T-helper 2 cell treated with Interferon-gamma antibody and Interleukin-4, amounts not matched to agents 5 μg/mL and 100 μg/mL, for 36 hours (primary cell): ENCODE measurements around the gene SMURF1.

Experiments used
- DNase-seq: peaks from one replicate; pipeline ENCODE4 v3.0.0; 2021; ENCODE audit warnings: low spot score
- H3K27ac Mint-ChIP-seq: one replicate; pipeline ENCODE4 v1.8.0; 2021; ENCODE audit warnings: mild to moderate bottlenecking, mixed read lengths
- H3K27me3 Mint-ChIP-seq: one replicate; pipeline ENCODE4 v1.8.0; 2021; ENCODE audit warnings: low read depth, mixed read lengths
- H3K36me3 Mint-ChIP-seq: one replicate; pipeline ENCODE4 v1.8.0; 2021; ENCODE audit warnings: low read depth, mixed read lengths
- H3K4me1 Mint-ChIP-seq: one replicate; pipeline ENCODE4 v1.8.0; 2021; ENCODE audit warnings: low read depth, mixed read lengths
- H3K4me3 Mint-ChIP-seq: one replicate; pipeline ENCODE4 v1.8.0; 2022; ENCODE audit warnings: mild to moderate bottlenecking, moderate library complexity, mixed read lengths
- H3K9me3 Mint-ChIP-seq: one replicate; pipeline ENCODE4 v1.8.0; 2021; ENCODE audit warnings: mixed read lengths

Gene SMURF1

DNA sequence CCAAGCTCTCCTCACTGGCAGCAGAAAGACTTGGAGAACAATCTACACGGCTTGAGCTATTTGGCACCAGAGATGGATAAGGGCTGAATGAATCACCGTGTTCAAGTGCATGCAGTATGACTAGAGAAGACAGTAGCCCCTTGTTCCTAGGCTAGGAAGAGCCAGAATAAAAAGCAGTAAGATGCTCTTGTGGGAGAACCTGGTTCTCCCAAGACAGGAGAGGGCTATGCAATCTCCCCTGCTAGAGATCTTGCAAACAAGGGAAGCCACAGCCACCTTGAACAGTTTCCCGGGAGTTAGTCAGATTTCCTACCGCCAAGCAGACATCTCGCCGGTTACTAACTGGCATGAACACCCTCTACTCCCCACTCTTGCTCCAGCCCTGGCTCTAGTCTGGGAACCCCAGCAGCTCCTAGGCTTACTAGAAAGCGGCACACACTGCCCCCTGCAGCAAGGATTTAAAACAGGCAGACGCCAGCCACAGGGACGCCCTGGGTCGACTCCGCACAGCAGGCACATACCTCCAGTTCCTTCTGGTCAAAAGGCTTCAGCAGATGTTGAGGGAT lies 107.3 kb downstream of the SMURF1 start:
- no peak for DNase-seq
- Mint-ChIP-seq H3K9me3 (no peaks in the 10 kb centered on the region), H3K4me3 (no peak overlapping the region), H3K36me3 (peaks cover 45% of the 10 kb centered on the region), H3K27me3 (no peaks in the 10 kb centered on the region), H3K27ac (no peak overlapping the region), H3K4me1 (no peaks in the 10 kb centered on the region)

DNA sequence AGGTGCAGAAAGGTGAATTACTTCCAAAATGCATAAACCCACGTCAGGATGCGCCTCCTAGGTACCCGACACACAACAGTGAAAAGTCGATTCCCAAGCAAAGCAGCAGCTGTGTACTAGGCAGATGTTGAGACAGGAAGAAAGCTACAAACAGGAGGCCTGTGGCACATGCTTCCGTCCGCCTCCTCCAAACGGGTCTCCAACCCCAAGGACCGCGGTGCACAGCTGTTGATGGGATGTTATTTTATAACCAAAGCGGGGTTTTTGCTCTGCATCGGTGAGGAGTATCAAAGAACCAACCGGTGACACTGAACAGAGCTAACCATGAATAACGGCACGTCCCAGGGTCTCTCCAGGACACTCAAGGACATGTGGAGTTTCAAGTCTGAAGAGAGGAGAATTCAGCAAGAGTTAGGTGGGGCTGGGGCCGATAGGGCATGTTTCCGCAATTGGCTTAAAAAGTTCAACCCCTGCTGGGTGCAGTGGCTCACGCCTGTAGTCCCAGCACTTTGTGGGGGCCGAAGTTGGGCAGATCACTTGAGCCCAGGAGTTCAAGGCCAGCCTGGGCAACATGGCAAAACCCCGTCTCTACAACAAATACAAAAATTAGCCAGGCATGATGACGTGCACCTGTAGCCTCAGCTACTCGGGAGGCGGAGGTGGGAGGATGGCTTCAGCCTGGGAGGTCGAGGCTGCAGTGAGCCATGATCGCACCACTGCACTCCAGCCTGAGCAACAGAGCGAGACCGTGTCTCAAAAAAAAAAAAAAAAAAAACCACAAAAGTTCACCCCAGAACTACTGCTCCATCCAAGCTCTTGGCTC lies 108.0 kb downstream of the SMURF1 start:
- no peaks in the 10 kb centered on the region for H3K4me1 Mint-ChIP-seq
- H3K4me3 Mint-ChIP-seq, result no peak overlapping the region
- peaks cover 47% of the 10 kb centered on the region for H3K36me3 Mint-ChIP-seq
- H3K27me3 Mint-ChIP-seq, result no peaks in the 10 kb centered on the region
- no peaks in the 10 kb centered on the region for H3K9me3 Mint-ChIP-seq
- H3K27ac Mint-ChIP-seq, result no peak overlapping the region
- DNase-seq, result no peak

DNA sequence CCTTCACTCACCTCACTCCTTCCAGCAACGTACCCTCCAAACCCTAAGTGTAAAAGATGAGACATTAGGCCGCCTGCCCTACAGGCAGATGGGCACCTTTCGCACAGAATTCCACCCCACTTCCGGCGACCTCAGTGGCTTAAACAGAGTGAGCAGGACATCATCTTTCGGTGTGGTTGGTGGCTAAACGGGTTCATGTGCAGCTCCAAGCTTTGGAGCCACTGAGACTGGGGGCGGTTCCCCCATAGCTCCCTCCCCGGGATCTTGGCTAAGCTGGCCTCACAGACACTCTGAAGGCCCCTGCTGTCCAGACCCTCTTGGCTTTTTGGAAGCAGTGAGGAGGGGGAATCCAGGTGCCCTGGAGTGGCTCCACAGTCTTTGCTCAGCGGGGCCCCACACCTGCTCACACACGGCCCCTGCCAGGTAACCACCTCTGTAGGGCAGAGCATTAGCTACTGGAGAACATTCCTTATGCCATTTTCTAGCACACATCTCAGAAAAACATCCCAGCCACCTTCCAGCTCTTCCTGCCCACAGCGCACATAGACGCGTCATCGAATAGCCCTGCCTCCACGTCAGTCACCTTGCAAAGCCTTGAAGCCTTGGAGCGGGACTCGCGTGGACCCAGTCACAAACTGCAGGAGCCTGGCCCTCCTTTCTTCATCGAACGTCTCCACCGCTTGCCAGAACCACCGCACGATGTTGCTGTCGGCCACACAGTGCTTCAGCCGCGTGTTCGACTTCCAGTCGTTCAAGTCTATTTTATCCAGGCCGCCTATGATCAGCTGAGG lies 108.8 kb downstream of the SMURF1 start:
- no peak overlapping the region for H3K27ac Mint-ChIP-seq
- DNase-seq, result no peak
- no peak overlapping the region for H3K4me3 Mint-ChIP-seq
- no peaks in the 10 kb centered on the region for H3K4me1 Mint-ChIP-seq
- no peaks in the 10 kb centered on the region for H3K27me3 Mint-ChIP-seq
- H3K36me3 Mint-ChIP-seq, result peaks cover 42% of the 10 kb centered on the region
- H3K9me3 Mint-ChIP-seq, result no peaks in the 10 kb centered on the region

DNA sequence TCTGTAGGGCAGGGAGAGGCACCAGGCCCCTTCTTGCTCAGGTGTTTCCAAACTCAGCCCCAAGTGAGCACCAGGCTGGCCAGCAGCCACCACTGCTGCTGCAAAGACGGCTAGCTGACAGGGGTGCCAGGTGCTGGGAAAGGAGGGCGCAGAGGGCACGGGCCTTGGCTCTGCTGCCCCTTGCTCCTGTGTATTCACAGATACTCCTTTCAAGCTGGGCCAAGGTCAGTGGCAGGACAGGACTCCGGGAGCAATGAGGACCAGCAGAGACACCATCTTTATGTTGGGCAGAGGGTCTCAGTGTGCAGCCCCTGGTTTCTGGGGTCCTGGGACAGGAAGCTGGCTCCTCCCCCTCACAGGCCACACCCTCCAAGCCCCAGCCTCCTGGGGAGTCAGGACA lies 110.1 kb downstream of the SMURF1 start:
- Mint-ChIP-seq H3K4me1 (no peaks in the 10 kb centered on the region), H3K27ac (no peak overlapping the region), H3K9me3 (no peaks in the 10 kb centered on the region), H3K4me3 (no peak overlapping the region), H3K36me3 (peaks cover 46% of the 10 kb centered on the region), H3K27me3 (no peaks in the 10 kb centered on the region)
- no peak for DNase-seq

DNA sequence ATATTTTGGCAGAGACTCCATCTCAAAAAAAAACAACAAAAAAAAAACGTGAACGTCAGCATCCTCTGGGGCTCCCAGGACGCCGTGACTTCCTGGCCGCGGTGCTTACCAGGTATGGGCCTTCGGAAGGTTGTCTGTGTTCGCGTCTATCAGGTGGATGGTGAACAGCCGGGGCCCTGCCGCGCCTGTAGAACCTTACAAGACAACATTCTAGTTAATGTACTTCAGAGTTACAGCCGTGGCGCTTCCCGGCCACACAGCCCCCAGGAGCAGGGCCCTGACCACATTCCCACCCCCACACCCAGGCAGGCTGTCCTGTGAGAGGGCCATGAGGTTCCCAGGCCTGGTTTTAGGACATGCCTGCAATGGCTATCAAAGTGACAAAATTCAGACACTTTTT lies 111.0 kb downstream of the SMURF1 start:
- Mint-ChIP-seq H3K27ac (no peak overlapping the region), H3K36me3 (peaks cover 42% of the 10 kb centered on the region), H3K4me3 (no peak overlapping the region), H3K9me3 (no peaks in the 10 kb centered on the region), H3K27me3 (no peaks in the 10 kb centered on the region), H3K4me1 (no peaks in the 10 kb centered on the region)
- DNase-seq, result no peak

DNA sequence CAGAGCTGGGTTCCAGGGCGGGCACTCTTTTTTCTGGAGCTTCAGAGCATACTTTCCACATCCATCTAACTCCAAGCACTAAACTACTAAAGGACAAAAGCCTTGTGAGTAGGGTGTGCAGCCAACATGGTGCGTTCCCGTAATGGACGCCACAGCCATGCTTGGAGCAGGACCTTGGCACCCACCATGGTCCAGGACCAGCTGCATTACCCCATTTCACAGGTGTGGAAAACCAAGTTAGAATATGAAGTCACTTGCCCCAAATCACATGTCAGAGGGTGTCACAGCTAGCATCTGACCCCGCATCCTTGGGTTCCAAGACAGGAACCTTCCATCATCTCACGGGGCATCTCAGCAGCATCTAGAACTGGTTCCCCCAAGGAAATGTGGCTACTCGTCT lies 112.4 kb downstream of the SMURF1 start:
- no peak for DNase-seq
- Mint-ChIP-seq H3K9me3 (no peaks in the 10 kb centered on the region), H3K27me3 (no peaks in the 10 kb centered on the region), H3K36me3 (peaks cover 37% of the 10 kb centered on the region), H3K4me1 (peaks cover 3% of the 10 kb centered on the region), H3K27ac (no peak overlapping the region), H3K4me3 (no peak overlapping the region)

DNA sequence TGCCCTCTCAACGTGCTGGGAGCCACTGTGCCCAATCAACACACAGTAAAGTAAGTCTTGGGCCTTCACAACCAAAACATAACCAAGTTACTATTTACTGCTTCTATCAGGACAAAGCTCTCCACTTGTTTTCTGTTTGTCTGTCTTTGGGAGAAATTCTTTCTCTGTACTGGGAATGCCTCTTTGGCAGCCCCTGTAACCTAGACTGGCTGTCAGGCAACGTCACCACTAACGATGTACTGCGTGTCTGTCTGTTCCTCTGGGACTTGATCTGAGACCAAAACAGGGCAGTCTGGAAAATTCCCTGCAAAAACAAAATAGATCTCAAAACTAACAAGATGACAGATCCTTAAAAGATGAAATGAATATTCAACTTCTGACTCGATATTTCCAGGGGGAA lies 113.0 kb downstream of the SMURF1 start:
- Mint-ChIP-seq H3K27ac (peak overlapping the region; percentile 34), H3K27me3 (no peaks in the 10 kb centered on the region), H3K9me3 (no peaks in the 10 kb centered on the region), H3K4me3 (no peak overlapping the region), H3K36me3 (peaks cover 36% of the 10 kb centered on the region), H3K4me1 (peaks cover 3% of the 10 kb centered on the region)
- DNase-seq, result no peak

DNA sequence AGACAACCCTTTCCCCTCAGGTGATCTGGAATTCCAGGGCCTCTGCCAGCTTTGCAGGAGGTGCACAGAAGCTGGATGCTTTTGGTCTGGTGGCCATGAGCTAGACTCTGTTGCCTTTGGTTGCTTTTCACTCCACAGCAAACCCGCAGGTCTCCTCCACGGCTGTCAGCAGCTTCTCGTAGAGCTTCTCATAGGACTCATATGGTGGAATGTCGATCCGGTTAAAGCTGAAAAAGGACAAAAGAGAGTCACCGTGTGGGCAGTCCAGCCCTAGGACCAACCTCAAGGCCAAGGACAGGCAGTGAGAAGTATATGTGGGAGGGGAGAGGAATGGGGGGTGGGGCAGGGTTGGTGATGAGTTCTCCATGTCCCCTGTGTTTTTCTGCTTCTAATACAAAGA lies 113.5 kb downstream of the SMURF1 start:
- no peak overlapping the region for H3K27ac Mint-ChIP-seq

DNA sequence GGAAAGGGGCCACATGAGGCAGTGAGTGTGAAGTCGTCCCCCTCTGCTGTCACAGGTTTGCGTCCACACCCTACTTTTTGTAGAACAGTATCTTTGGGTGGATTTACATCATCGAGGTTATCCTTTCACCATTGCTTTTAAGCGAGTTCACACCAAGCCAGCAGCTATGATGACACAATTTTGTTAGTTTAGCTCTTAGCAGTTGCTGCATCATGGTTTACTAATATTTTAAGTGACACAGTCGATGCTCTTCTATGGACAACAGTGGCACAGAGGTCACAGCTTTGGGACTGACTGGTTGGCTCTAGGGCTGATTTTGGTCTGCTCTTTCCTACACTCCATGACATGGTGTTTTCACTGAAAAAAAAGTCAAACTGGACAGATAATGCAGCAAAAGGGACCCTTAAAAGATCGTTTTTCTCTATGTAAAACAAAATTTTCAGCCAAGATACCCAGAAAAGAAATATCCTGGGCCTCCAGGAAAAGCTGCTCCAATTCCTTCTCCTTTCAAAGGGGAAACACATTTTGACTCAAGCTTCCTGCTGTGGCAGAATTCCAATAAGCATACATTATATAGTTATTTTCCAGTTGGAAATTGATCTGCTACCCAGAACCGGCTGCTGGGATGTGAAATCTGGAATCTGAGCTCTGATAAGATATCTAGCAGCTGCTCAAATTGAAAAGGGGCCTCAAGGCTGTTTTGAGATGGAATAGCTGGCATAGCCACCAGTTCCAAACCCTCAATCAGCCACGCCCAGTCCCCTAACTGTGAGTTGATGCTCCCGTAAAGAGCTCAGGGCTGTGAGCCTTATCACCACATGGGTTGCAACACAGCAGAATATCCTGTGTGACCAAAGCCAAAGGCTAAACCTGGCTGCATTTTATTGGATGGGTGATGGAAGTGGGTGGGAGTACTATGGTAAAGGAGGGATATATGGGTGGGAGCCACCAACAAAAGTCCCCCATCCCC lies 114.2 kb downstream of the SMURF1 start:
- Mint-ChIP-seq H3K9me3 (no peaks in the 10 kb centered on the region), H3K4me3 (no peak overlapping the region), H3K36me3 (peaks cover 28% of the 10 kb centered on the region), H3K27ac (no peak overlapping the region), H3K27me3 (no peaks in the 10 kb centered on the region), H3K4me1 (peaks cover 3% of the 10 kb centered on the region)
- no peak for DNase-seq

More for the DNA sequence above, 113.5 kb downstream of the SMURF1 start:
- Mint-ChIP-seq H3K4me1 (peaks cover 3% of the 10 kb centered on the region), H3K36me3 (peaks cover 33% of the 10 kb centered on the region), H3K27me3 (no peaks in the 10 kb centered on the region), H3K4me3 (no peak overlapping the region), H3K9me3 (no peaks in the 10 kb centered on the region)
- DNase-seq, result no peak

DNA sequence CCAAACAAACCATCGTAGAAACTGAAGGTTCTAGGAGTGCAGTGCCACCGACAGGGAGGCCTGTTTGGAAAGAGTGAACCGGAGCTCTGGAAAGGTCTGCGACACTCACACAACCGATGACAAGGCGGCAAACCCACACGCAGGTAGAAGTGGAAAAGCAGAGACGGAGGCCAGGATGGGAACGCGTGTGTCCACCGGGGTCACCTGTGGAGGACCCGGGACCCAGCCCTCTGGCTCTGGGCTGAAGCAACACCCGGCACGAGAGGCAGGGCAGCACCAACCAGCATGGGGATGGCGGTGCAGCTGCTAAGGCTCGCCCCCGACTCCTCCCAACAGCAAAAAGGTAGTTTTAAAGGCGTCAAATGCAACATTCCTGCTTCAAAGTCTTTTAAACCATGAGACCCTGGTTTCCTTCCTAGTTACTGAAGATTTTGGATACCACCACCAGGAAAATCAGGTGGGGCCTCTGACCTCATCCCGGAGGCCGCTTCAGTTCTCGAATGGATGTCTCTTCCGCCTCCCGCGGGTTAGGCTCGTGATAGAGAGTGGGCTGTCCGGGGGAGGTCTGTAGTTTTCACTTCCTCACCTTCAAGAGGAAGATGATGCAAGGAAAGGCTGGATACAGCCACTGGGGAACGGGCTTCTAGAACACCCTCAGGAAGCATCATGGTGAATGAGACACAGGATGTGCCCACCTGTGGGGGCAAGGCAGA lies 115.5 kb downstream of the SMURF1 start:
- H3K27me3 Mint-ChIP-seq, result no peaks in the 10 kb centered on the region
- peak overlapping the region; percentile 23 for H3K27ac Mint-ChIP-seq
- no peak for DNase-seq
- H3K9me3 Mint-ChIP-seq, result no peaks in the 10 kb centered on the region
- no peak overlapping the region for H3K4me3 Mint-ChIP-seq
- peaks cover 25% of the 10 kb centered on the region for H3K36me3 Mint-ChIP-seq
- peaks cover 3% of the 10 kb centered on the region for H3K4me1 Mint-ChIP-seq

DNA sequence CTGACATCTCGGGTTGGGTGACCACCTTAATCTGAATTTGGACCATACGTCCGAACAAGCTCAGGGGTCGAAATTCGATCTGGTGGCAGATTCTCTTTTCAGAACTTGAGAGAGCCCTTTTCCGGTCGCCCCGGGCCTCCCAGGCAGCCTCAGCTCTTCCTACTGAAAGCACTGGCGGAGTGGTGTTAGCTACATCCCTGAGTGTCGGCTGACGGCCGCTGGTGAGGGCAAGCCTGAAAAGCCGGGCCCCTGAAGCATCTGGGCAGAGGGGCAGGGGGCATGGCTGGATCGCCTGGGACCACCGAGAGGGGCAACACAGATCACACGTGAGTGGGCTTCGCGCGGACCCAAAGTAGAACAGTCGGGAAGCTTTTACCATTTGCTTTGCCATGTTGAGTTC lies 116.1 kb downstream of the SMURF1 start:
- no peak for DNase-seq
- Mint-ChIP-seq H3K4me3 (no peak overlapping the region), H3K9me3 (no peaks in the 10 kb centered on the region), H3K27me3 (no peaks in the 10 kb centered on the region), H3K4me1 (peaks cover 3% of the 10 kb centered on the region), H3K27ac (no peak overlapping the region), H3K36me3 (peaks cover 25% of the 10 kb centered on the region)

DNA sequence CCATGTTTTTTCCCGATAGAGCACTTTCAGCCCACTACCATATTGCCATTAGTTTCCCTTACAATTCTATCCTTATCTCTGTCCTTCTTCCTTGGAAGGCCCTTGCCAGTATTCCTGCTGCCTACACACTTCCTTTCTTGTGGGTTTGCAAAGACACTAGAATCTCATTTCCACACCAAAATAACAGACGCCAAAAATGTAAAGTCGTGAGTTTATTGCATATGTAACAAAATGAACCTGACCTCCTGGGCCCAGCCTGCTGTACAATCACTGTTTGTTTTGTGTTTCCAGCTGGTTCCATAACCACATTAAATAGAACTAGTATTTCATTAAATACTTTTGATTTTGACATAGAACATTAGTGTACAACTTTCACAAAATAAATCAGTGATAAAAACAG lies 116.7 kb downstream of the SMURF1 start:
- H3K4me3 Mint-ChIP-seq, result no peak overlapping the region
- no peaks in the 10 kb centered on the region for H3K9me3 Mint-ChIP-seq
- H3K36me3 Mint-ChIP-seq, result peaks cover 24% of the 10 kb centered on the region
- no peak for DNase-seq
- H3K27me3 Mint-ChIP-seq, result no peaks in the 10 kb centered on the region
- H3K27ac Mint-ChIP-seq, result no peak overlapping the region
- peaks cover 3% of the 10 kb centered on the region for H3K4me1 Mint-ChIP-seq

DNA sequence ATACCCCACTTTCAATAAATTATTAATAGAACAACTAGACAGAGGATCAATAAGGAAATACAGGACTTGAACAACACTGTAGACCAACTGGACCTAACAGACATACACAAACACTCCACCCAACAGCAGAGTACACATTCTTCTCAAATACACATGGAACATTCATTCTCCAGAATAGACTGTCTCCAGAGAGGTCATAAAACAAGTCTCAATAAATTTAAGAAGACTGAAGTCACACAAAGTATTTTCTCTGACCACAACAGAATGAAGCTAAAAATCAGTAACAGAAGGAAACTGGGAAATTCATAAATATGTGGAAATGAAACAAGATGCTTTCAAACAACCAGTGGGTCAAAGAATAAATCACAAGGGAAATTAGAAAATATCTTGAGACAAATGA lies 119.8 kb downstream of the SMURF1 start:
- Mint-ChIP-seq H3K4me3 (no peak overlapping the region), H3K27ac (no peak overlapping the region), H3K27me3 (no peaks in the 10 kb centered on the region), H3K36me3 (peaks cover 25% of the 10 kb centered on the region), H3K9me3 (no peaks in the 10 kb centered on the region), H3K4me1 (peaks cover 3% of the 10 kb centered on the region)
- DNase-seq, result no peak
